HAP-1 (cell line): Measurements from ENCODE around the gene CDC42BPG.

Experiments used
- DNase-seq, 2 experiments: peaks; one replicate each; pipeline ENCODE4 v3.0.0-alpha.2; 2016 to 2020; ENCODE audit warnings: low spot score in 2 of 2
- H3K27me3 ChIP-seq: fragments of 250-450 bp; sonication (Bioruptor Pico); 2 replicates; pipeline ENCODE4 v1.5.1; 2020; ENCODE audit warnings: low read depth, mild to moderate bottlenecking, moderate library complexity
- H3K36me3 ChIP-seq: fragments of 250-450 bp; sonication (Bioruptor Pico); replicated peaks from 2 replicates; pipeline ENCODE4 v1.5.1; 2020; ENCODE audit warnings: mild to moderate bottlenecking
- H3K4me1 ChIP-seq: fragments of 250-450 bp; sonication (Bioruptor Pico); 2 replicates; pipeline ENCODE4 v1.5.1; 2020; ENCODE audit warnings: mild to moderate bottlenecking
- H3K4me3 ChIP-seq: fragments of 250-450 bp; sonication (Bioruptor Pico); 2 replicates; pipeline ENCODE4 v1.5.1; 2020; ENCODE audit warnings: mild to moderate bottlenecking, moderate library complexity
- H3K9me3 ChIP-seq: fragments of 250-450 bp; sonication (Bioruptor Pico); 2 replicates; pipeline ENCODE4 v1.5.1; 2020; ENCODE audit warnings: mild to moderate bottlenecking, moderate library complexity
- in situ Hi-C: fragments of 300-500 bp; cut with MboI; formaldehyde crosslinking; loops from 3 replicates; pipeline ENCODE4 v1.14.3; 2020; ENCODE audit warnings: low sequenced_read_pairs, inconsistent platforms, mixed read lengths

The CDC42BPG gene

DNA sequence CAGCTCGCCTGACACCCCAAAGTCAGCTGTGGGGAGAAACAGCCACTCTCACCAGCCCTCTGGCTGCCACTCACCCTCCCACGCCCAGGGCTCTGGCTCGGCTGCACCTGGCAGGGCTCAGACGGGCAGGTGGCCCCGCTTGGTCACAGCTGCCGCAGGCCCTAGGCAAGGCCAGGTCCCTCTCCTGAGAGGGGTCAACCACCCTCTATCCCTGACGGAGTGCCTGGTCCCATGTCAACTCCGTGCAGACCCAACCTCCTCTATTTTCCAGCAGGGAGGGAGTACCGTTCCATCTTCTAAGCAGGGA is 43.3 kb downstream of the CDC42BPG start:
- peaks cover 16% of the 10 kb centered on the region for H3K36me3 ChIP-seq
- peaks cover 8% of the 10 kb centered on the region for H3K4me1 ChIP-seq
- in situ Hi-C loops = no loop called here
- no peaks in the 10 kb centered on the region for H3K9me3 ChIP-seq
- no peak overlapping the region for H3K4me3 ChIP-seq
- no peaks in the 10 kb centered on the region for H3K27me3 ChIP-seq
- no peak for DNase-seq

DNA sequence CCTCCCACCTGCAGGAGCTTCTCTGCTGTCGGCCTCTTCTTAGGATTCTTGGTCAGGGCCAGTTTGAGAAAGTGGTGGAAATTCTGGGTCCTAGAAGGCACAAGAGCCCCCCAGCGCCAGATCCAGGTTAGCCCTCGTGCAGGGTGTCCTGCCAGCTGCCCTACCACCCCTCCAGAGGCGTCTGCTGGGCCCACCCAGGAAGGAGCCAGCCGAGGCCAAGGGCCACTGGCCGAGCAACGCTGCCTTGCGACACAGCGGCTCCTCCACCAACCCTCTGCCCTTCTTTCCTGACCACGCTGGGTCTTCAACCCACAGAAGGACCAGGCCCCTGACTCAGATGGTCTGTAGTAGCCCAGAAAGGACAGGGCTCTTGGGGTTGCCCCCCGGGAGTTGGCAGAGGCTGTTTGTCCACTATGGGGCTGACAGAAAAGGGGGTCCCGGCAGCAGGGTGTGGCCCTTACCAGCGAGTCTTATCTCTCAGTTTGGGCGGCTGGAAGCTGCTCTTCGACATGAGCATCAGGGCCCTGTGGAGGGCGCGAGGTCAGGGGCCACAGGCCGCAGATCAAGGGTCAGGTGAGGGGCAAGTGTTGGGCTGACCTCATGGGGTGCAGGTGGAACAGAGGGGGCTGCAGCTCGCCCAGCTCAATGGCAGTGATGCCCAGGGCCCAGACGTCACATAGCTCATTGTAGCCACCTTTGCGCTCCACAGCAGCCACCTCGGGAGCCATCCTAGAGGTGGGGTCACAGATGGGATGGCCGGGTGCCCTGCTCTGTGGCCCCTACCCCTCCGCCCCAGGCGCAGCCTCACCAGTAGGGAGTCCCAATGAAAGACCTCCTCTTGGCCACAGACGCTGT is 43.9 kb downstream of the CDC42BPG start:
- Histone ChIP-seq H3K36me3 (peaks cover 13% of the 10 kb centered on the region), H3K27me3 (no peaks in the 10 kb centered on the region), H3K4me3 (no peak overlapping the region), H3K4me1 (peaks cover 8% of the 10 kb centered on the region), H3K9me3 (no peaks in the 10 kb centered on the region)
- in situ Hi-C loops = no loop called here
- DNase-seq = no peak

DNA sequence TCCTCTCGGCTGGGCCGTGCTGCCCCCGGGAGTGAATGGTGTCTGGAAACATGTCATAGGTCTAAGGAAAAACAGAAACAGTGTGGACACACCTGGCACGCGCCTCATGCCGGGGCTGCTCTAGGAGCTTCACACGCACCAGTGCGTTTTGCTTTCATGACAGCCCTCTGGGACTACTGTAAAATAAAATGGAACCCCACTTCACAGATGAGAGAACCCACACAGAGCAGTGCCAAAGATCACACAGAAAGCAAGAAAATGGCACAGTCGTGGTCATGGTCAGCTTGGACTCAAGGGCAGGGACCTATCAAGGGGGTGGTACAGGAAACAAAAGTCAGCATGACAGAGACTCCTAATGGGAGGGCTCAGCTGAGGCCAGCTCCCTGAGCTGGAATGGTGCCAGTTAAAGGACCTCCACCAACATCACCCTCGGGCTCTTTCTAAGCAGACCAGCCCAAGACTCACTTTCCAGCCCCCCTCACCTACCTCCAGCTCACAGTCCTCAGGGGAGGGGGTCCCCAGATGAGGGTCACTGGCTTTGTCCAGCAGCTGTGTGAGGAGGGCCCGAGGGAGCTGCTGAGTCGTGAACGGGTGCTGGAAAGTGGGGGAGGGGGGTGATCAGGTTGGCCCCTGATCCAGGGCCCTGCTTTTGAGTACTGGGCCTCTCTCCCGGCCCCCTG is 44.7 kb downstream of the CDC42BPG start:
- DNase-seq = no peak
- in situ Hi-C loops = no loop called here

DNA sequence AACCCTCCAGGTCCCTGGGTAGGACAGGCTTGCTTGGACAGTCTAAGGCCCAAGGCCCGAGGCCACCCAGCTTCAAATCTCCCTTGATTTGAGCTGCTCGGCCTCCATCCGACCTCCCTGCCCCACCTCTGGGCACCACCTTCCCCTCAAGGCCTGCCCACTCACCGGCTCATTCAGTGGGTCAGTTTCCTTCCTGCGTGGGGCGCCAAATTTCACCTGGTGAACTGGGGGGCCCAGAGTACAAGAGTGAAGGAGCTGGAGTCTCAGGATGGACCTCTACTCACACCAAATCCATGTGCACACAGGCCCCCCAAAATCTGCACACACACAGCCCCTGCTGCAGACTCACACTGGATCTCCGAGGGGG is 45.2 kb downstream of the CDC42BPG start:
- H3K4me3 ChIP-seq = no peak overlapping the region
- no peak for DNase-seq
- peaks cover 3% of the 10 kb centered on the region for H3K36me3 ChIP-seq
- in situ Hi-C loops = no loop called here
- H3K27me3 ChIP-seq = no peaks in the 10 kb centered on the region
- H3K4me1 ChIP-seq = peaks cover 8% of the 10 kb centered on the region
- no peaks in the 10 kb centered on the region for H3K9me3 ChIP-seq

More for the DNA sequence above, 44.7 kb downstream of the CDC42BPG start:
- Histone ChIP-seq H3K36me3 (peaks cover 6% of the 10 kb centered on the region), H3K9me3 (no peaks in the 10 kb centered on the region), H3K4me1 (peaks cover 8% of the 10 kb centered on the region), H3K27me3 (no peaks in the 10 kb centered on the region), H3K4me3 (no peak overlapping the region)

DNA sequence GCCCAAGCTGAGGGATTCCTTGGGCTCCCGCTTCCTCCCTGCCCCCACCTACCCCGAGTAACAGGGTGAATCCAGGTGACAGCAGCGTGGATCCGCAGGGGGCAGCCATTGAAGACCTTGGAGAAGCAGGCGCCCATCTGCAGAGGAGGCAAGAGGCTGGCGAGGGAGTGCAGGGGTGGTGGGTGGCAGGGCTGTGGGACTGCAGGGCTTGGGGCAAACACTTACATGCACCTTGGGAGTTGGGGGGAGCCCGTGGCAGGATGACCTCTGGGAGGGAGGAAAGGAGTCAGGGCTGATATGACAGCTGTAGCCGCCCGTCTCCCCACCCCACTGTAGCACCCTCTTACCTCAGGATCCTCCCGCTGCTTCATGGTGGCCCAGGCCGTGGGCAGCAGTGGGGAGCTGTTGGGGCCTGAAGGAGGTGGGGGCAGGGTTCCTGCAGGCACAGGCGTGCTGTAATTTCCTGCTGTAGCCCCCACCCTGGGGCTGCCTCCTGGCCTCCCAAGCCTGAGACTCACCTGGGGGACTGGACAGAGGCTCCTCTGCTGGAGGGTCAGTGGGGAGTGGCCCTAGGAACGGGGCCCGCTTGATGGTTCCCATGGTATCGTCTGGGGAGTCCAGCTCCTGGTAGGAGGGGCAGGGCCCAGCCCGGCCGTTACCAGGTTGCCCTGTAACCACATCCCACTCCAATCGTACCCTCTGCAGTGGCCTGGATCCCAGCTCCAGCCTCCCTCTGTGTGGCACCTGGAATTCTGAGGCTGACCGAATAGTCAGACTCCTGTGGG is 47.5 kb downstream of the CDC42BPG start:
- H3K9me3 ChIP-seq = no peaks in the 10 kb centered on the region
- H3K4me3 ChIP-seq = no peak overlapping the region
- in situ Hi-C loops = no loop called here
- DNase-seq = no peak
- H3K36me3 ChIP-seq = no peaks in the 10 kb centered on the region; the same call in 1 of the 2 replicates
- H3K27me3 ChIP-seq = no peaks in the 10 kb centered on the region
- H3K4me1 ChIP-seq = no peaks in the 10 kb centered on the region

DNA sequence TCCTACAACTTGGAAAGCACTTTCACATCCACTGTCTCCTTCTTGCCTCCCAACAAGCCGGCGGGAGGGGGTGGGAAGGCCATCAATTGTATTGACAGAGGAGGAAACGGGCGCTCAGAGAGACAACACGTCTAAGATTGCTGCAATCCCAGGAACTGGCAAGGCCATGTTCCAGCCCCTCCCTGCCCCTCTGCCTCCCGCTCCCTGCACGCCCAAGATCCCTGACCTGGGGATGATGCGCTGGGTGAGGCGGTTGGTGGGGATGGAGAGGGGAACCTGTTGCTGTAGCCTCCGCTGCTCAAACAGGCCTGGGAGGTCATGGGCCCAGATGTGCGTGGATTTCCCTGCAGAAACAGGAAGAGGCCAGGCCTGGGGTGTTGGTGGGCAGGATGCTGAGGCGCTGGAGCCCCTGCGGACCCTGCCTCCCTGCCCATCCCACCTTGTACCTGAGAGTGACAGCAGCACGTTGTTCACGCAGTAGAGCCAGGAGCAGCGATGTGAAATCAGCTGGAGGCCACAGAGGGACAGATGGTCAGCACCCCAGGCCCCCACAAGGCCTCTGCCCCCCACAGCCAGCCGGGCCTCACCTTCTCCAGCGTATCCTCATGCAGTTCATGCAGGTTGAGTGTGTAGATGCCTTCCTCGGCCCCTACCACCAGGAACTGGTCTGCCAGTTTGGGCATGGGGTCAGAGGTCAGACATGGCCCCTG is 48.3 kb downstream of the CDC42BPG start:
- no peaks in the 10 kb centered on the region; the same call in 1 of the 2 replicates for H3K36me3 ChIP-seq
- no peaks in the 10 kb centered on the region for H3K27me3 ChIP-seq
- H3K9me3 ChIP-seq = no peaks in the 10 kb centered on the region
- in situ Hi-C loops = no loop called here
- H3K4me1 ChIP-seq = no peaks in the 10 kb centered on the region
- DNase-seq = no peak
- H3K4me3 ChIP-seq = no peak overlapping the region

DNA sequence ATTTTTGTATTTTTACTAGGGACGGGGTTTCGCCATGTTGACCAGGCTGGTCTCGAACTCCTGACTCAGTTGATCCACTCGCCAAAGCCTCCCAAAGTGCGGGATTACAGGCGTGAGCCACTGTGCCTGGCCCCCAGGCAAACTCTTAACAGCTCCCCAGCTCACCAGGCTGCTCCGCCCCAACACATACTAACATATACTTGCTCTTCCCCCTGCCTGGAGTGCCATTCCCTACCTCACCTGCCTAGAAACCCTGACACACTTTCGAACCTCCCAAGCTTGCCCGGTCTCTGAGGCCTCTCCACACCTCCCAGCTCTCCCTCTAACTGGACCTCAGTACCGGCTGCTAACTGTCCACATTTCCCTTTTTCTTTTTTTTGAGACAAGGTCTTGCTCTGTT is 49.9 kb downstream of the CDC42BPG start:
- no peak for DNase-seq
- H3K27me3 ChIP-seq = no peaks in the 10 kb centered on the region
- H3K4me3 ChIP-seq = no peak overlapping the region
- H3K9me3 ChIP-seq = no peaks in the 10 kb centered on the region
- in situ Hi-C loops = no loop called here
- H3K4me1 ChIP-seq = no peaks in the 10 kb centered on the region
- H3K36me3 ChIP-seq = no peaks in the 10 kb centered on the region; the same call in 1 of the 2 replicates

DNA sequence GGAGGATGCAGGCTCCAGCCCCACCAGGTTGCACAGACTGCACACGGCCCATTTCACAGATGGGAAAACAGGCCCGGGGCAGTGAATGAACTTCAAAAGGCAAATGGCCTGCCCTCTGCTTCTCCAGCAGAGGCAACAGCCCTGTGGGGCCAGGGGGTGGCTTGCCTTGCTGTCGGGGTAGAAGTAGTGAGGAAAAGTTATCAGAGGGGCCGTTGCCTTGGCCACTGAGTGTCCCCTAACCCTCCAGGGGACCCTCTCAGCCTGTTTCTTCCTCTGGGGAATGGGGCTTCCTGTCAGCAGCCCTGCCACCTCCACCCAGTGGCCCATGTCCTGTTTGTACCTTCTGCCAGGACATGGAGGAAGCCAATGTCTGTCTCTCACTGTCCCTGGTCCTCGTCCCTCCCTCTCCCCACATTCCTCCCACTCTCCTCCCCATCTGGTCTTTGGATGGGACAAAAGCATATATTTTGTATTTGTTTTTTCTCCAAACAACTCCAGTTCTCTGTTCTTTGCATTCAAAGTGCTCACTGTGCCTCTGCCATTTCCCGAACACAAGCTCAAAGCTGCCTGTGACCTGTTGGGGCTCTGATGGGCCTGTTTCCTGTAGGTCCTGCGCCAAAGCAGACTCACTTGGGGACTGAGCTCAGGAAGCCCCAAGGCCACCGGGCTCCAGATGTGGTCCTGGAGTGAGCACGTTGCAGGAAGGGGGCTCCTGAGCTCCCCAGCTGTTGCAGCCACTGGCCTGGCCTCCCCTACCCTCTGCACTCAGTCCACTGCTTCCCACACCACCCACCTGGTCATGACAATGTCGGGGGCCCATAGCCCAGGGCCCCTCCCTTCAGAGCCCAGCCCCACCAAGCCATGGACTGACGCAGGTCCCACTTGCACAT is 50.9 kb downstream of the CDC42BPG start:
- DNase-seq = no peak
- Histone ChIP-seq H3K4me1 (no peaks in the 10 kb centered on the region), H3K36me3 (no peaks in the 10 kb centered on the region; the same call in 1 of the 2 replicates), H3K9me3 (no peaks in the 10 kb centered on the region), H3K4me3 (no peak overlapping the region), H3K27me3 (no peaks in the 10 kb centered on the region)
- in situ Hi-C loops = no loop called here

DNA sequence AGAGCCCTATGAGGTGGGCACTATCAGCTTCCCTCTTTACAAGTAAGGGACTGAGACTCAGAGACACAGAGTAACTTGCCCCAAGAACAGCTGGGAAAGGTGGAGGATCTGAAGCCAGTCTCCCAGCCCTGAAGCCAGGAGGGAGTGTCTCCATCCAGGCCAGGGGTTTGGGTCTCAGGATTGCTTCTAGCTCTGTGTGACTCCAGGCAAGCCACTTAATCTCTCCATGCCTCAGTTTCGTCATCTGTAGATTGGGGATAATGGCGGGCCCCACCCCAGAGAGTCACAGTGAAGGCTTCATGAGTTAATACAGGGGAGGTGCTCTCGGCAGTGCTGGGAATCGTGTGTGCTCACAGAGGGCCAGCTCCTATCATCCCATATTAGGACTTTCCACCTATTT is 52.0 kb downstream of the CDC42BPG start:
- in situ Hi-C loops = no loop called here
- H3K27me3 ChIP-seq = no peaks in the 10 kb centered on the region
- no peak overlapping the region for H3K4me3 ChIP-seq
- H3K9me3 ChIP-seq = no peaks in the 10 kb centered on the region
- DNase-seq = no peak
- H3K36me3 ChIP-seq = no peaks in the 10 kb centered on the region; the same call in 1 of the 2 replicates
- H3K4me1 ChIP-seq = no peaks in the 10 kb centered on the region

DNA sequence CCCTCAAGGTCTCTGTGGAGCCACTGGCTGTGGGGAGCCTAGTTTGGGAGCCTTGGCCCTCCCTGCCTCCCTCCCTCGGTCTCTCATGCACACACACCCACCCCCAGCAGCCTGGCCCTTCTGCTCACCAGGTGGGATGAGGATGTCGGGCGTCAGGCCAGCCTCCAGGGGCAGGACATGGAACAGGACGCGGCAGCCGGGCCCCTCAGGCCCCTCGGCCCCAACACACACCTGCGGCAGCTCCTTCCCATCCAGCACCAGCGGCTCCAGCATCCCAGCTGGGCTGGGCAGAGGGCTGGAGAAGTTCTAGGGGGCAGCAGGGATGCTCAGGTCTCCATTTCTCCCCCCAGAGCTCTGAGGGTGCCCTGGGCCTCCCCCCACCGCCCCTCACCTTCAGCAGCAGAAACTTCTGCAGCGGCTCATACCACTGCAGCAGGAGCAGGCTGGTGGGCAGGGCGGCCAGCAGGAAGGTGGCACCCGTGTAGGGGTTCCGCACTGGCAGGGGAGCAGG is 52.6 kb downstream of the CDC42BPG start:
- in situ Hi-C loops = no loop called here
- Histone ChIP-seq H3K4me3 (no peak overlapping the region), H3K36me3 (no peaks in the 10 kb centered on the region; the same call in 1 of the 2 replicates), H3K27me3 (no peaks in the 10 kb centered on the region), H3K4me1 (no peaks in the 10 kb centered on the region), H3K9me3 (no peaks in the 10 kb centered on the region)
- DNase-seq = no peak

DNA sequence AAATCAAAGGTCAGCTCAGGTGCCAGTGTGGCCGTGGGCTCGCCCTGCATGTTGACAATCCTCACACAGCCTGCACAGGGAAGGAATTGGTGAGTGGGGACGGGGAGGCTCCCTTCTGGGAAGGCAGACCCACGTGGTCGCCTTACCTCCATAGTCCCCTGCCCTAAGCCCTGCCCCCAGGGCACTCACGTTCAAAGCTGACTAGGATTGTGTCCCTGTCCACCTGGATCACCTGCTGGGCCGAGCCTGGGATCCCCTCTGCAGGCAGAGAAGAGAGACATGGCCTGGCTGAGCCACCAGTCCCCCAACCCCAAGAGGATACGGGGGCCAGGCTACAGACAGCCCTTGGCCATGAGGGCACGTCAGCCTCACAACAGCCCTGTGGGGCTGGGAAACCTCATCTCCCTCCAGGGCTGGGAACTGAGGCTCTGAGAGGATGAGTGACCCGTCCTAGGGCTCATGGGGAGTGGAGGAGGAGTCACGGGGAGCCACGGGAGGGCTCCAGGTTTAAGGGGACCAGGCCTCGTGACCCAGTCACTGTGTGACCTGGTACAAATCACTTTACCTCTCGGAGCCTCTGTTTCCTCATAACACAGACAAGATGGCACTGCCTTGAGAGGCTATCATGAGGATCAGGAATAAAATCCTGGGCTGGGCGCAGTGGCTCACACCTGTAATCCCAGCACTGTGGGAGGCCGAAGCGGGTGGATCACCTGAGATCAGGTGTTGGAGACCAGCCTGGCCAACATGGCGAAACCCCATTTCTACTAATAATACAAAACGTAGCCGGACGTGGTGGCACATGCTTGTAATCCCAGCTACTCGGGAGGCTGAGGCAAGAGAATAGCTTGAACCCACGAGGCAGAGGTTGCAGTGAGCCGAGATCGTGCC is 54.0 kb downstream of the CDC42BPG start:
- no peaks in the 10 kb centered on the region for H3K9me3 ChIP-seq
- H3K36me3 ChIP-seq = no peaks in the 10 kb centered on the region; the same call in 1 of the 2 replicates
- H3K27me3 ChIP-seq = no peaks in the 10 kb centered on the region
- DNase-seq = no peak
- in situ Hi-C loops = no loop called here
- H3K4me3 ChIP-seq = no peak overlapping the region
- no peaks in the 10 kb centered on the region for H3K4me1 ChIP-seq
